GDM1 (cell line): ENCODE data around the gene SLC5A4.
"Not testable (repeated sequence)": the region's sequence is repeated elsewhere in the genome, so short reads cannot be mapped to it uniquely, and the experiment has no call there.

Experiments
- DNase-seq: peaks from one replicate; lab custom pipeline; 2025; lab: John Stamatoyannopoulos, UW

The SLC5A4 gene

DNA sequence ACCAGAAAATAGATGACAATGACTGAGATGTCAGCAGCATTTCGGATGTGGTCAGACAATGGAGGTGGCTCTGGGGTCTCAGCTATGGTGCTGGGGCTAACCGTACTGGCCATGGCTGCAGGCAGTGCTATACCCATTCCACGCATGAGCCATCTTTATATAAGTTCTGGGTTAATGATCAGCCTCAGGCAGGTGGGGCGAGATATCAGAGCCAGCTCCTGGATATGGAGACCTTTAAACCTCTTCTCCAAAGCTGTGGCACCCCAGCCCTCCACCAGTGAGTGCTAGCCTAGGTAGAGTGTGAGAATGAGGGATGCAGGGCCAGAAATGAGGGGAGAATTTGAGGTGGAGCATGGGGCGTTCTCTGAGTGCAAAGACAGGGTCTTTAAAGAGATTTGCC is at the start of gene SLC5A4:
TSS of gene SLC5A4 (minus strand) at position 131 of the 400 bp plus-strand sequence. CDS start at position 113, 18 bp downstream.
- no peak for DNase-seq

DNA sequence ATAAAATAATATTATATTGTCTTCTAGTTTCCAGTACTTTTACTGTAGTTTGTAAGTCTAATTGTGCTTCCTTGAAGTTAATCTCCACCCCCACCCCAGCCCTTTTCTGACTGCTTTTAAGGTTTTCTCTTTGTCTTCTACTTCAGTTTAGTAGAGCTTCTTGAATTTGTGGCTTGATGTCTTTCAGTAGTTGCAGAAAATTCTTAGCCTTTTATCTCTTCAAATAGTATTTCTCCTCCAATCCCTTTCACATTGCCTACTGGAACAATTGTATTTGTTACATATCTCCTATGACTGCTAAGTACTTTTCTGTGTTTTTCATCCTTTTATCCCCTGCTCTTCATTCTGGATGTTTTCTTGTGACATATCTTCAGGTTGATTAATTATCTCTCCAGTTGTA is 38.8 kb upstream of the SLC5A4 start:
- DNase-seq = not testable (repeated sequence)

DNA sequence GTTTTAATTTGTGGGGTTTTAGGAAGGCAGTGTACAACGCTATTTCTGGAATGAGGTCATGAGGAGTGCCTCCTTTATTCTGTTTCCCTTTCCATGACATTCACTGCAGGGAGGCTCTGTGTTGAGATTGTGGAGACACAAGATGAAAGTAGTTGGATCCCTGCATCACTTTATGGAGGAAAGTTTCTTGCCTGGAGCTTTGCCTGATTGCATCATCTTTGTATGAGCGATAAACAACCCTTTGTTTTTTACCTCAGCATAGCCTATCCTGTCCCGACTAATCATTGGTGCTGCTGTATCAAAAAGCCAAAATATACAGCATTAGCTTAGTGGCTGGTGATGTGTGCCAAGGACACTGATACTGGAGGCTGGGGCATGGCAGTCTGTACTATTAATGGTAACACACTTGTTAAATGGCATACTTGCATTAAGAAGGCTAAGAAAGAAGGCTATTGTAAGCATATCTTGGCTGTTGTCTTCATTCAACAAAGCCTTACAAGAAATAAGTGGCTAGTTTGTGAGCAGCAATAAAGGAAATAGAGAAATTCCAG is 31.2 kb upstream of the SLC5A4 start:
- no peak for DNase-seq

DNA sequence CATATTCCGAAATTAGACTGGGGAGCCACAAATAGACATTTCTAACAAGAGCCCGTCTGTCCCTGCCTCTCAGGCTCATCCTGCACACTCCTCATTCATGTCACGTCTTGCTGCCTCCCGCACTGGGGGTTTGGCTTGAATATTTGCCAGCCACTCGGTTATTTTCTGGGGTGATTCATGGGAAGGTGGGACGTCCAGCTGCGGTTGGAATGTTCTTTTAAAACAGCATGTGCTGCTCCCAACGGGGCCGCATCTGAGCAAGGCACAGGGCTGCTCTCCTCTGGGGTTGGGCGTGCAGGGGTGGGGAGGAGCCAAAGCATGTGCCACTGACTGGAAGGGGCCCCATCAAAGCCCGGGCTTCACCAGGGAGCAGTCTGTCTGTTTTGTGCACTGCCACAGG is 25.9 kb upstream of the SLC5A4 start:
- DNase-seq = no peak

DNA sequence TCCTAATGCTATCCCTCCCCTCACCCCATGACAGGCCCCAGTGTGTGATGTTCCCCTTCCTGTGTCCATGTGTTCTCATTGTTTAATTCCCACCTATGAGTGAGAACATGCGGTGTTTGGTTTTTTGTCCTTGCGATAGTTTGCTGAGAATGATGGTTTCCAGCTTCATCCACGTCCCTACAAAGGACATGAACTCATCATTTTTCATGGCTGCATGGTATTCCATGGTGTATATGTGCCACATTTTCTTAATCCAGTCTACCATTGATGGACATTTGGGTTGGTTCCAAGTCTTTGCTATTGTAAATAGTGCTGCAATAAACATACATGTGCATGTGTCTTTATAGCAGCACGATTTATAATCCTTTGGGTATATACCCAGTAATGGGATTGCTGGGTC is 20.2 kb upstream of the SLC5A4 start:
- DNase-seq = not testable (repeated sequence)

DNA sequence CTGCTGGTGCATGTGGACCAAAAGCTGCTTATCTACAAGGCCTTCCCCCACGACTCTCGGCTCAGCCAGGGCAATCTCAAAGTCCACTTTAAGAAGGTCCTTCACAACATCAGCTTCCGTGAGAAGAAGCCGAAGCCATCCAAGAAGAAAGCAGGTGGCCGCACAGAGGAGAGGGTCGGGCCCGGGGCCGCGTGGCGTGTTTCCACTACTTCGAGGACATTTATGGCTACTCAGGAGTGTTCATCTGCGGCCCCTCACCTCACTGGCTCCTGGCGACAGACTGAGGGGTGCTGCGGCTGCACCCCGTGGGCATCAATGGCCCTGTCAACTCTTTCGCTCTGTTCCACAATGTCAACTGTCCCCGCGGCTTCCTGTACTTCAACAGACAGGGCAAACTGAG is 16.2 kb upstream of the SLC5A4 start:
- no peak for DNase-seq

DNA sequence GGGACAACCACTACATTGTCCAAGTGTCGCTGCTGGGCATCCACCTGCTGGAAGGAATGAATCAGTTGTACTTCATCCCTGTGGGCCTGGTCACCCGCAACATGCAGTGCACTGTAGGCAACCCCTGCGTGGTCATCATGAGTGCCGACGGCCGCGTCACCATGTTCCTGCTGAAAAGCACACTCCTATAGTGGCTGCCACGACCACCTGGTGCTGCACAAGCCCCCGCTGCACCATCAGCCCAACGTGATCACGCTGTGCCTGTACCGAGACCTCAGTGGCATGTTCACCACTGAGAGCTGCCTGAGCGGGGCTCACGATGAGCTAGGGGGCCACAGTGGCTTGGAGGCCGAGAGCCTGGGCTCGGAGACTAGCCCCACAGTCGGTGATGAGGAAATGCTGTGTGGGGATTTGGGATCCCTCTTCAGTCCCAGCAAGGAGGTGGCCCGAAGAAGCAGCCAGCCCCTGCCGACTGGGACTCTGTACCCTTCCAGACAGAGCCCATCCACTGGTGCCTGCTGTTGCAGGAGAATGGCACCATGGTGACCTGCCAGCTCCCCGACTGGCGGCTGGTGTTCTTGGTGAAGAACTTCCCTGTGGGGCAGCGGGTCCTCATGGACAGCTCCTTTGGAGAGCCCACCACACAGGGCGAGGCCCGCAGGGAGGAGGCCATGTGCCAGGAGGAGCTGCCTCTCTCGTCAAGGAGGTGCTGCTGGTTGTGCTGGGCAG is 15.7 kb upstream of the SLC5A4 start:
- no peak for DNase-seq

DNA sequence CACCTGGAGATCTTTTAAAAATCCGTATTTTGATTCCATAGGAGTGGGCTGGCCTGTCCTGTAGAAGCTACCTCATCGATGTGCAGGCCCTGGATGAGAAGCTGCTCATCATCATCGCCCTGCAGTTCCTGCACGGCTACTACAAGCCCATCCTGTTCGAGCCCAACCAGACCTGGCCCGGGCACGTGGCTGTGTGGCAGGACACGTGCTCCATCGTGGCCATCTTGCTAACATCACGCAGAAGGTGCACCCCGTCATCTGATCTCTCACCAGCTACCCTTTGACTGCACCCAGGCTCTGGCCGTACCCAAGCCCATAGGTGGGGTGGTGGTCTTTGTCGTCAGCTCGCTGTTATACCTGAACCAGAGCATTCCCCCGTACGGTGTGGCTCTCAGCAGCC is 14.2 kb upstream of the SLC5A4 start:
- no peak for DNase-seq

DNA sequence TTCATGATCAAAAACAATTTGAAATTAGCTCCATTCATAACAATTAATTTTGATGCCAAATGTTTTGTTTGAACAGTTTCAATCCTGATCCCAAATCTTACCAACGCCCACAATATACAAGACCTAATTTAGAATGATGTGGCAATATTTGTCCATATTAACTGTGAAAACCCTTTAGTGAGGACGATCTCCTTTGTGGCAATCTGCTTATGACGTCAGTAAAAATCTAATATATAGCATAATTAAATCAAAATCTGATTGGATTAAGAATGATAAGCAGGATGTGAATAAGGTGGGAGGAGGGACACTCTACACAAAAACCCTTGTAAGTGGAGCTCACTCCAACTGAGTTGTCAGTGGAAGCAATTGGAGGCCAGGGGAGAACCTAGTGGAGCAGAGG is 11.9 kb upstream of the SLC5A4 start:
- DNase-seq = no peak

DNA sequence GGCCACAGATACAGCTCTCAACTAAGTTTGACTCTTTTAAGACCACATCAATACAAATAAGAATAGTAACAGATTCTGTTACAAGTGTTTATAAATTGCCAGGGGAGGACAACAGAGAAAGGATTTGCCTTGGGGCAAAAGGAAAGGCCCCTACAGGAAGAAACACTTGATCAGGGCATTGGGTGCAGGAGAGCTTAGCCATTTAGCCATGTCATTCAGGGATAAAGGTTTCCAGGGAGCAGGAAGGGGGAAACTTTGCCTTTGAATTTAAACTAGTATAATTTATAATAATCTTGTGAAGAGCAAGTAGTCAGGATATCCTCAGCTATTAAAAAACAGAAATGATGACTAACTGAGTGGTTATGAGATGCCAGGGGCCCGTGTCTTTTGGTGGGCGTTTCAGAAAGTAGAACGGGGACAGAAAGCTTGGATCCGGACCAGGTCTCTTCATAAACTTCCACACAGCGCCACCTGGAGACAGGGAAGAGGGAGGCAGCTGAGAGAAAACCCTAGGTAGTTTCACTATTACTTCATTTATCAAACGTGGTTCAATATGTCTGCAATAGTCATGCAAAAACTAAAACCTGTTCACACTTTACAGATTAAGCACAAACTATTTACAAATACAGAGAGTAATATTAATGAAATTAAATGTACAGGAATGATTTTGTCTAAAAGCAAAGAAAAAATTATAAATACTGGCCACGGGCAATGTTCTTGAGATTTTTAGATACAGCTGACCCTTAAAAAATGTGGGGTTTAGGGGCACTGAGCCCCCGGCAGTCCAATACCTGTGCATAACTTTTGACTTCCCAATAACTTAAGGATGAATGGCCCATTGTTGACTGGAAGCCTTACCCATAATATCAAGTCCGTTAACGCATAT is 11.0 kb upstream of the SLC5A4 start:
- no peak for DNase-seq

DNA sequence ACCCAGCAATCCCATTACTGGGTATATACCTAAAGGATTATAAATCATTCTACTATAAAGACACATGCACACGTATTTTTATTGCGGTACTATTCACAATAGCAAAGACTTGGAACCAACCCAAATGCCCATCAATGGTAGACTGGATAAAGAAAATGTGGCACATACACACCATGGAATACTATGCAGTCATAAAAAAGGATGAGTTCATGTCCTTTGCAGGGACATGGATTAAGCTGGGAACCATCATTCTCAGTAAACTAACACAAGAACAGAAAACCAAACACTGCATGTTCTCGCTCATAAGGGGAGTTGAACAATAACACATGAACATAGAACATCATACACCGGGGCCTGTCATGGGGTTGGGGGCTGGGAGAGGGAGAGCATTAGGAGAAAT is 8.5 kb upstream of the SLC5A4 start:
- DNase-seq = not testable (repeated sequence)

DNA sequence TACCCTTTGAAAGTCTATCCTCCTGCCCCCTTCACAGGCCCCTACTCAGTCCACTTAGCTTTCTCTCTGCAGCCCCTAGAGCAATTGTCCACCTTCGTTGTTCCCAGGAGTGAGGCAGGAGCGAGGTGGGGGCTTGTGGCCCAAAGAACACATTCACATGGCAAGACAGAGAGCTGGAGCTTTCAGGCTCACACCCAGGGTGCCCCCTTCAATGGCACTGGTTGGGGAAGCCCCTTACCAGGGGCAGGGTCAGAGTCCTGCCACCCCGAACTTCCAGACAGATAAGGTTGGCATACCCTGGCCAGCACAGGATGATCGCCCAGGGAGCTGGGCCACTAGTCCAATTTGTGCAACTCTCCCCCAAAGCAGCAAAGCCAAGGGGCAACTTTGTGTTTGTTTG is 6.2 kb upstream of the SLC5A4 start:
- no peak for DNase-seq

DNA sequence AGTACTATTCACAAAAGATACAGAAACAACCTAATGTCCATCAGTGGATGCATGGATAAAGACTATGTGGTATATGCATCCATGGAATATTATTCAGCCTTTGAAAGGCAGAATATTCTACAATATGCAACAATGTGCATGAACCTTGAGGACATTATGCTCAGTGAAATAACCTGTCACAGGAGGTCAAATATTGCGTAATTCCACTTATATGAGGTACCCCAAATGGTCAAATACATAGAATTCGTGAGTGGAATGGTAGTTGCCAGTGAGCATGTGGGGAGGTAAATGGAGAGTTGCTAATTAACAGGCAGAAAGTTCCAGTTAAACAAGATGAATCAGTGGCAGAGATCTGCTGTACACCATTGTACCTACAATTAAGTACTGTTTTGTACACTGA is 3.6 kb upstream of the SLC5A4 start:
- DNase-seq = no peak

DNA sequence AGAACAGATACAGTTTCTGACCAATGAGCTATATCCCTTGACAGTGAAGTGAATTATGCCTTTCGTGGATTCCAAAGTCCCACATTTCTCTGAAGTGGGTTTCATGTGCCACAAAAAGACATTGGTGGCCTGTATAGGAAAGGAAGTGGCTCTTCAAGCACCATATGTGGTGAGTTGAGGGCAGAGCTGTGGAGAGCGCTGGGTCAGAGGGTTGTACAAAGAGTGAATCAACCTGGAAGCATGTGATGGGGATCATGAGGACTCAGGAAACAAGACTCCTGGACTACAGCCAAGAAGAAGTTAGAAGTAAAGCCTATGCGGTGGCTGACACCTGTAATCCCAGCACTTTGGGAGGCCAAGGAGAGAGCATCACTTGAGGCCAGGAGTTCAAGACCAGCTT is 579 bp upstream of the SLC5A4 start:
- no peak for DNase-seq

DNA sequence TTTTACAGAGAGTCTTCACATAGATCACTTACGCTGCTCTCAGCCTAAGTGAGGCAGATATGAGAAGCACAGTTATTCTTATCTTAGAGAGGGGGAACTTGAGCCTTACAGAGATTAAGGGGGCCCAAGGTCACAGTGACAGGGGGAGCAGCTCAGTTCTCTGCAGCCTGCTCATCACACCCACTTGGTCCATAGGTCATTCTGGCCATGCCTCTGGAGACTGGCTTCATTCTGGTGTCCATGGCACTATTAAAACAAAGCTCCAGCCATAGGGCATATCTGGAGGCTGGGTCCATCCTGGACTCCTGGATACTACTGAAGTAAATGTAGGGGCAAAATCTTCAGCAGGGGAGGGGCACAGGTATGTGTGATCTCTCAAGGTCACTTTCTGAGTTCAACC is 5.9 kb downstream of the SLC5A4 start:
- no peak for DNase-seq

DNA sequence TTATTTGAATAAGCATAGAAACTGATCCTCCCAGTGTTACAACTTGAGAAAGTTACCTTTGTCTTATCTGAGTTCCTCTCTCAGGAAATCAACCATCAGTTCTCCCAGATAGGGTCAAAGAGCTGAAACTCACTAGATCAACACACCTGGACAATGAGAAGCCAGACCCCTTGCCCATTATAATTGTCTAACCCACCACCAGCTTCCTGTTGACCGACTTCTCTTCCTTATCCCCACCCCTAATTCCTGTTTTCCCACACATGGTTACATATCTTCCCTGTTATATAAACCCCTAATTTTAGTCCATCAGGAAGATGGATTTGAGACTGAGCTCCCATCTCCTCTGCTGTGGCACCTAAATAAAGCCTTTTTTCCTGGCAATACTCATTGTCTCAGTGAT is 6.9 kb downstream of the SLC5A4 start:
- no peak for DNase-seq

DNA sequence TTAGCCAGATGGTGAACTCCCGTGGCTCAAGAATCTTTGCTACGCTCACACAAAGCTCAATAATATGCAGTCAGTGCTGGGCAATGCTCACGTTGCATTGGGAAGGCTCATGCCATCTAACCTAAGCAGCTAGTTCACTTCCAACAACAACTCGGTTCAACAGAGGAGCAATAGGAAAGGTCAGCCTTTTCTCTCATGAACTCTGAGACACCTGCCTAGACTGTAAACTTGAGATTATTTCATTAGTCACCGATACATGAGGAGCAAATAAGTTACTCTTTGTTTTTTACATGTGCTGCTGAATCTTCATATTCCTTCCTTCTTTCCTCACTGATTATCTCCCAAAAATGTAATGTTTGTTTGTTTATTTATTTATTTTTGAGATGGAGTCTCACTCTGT is 9.0 kb downstream of the SLC5A4 start:
- no peak for DNase-seq

DNA sequence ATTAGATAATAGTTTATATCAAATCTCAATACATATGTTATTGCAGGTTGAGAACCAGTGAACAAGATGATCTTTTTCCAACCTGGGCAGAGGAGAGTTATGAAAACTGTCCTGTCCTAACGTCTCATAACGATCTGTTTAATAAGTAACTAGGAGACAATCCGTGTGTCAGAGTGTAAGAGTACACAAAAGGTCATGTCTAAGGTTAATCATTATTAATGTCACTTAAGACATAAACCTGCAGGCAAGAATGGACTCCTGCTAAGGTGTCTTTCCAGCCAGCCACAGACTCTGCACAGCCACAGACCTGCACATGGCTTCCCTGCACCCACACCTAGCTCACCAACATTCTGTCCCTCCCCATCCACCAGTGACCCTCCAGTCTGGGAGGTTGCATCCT is 10.1 kb downstream of the SLC5A4 start:
- DNase-seq = no peak

DNA sequence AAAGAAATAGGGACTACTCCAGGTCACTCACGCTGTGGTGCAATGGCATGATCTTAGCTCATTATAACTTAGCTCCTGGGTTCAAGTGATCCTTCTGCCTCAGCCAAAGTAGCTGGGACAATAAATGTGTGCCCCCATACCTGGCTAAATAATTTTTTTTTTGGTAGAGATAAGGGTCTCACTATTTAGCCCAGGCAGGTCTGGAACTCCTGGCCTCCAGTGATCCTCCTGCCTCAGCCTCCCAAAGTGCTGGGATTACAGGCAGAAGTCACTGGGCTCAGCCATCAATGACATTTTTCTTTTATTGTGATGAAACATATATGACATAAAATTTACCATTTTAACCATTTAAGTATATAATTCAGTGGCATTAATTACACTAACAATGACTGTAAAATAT is 10.6 kb downstream of the SLC5A4 start:
- no peak for DNase-seq

DNA sequence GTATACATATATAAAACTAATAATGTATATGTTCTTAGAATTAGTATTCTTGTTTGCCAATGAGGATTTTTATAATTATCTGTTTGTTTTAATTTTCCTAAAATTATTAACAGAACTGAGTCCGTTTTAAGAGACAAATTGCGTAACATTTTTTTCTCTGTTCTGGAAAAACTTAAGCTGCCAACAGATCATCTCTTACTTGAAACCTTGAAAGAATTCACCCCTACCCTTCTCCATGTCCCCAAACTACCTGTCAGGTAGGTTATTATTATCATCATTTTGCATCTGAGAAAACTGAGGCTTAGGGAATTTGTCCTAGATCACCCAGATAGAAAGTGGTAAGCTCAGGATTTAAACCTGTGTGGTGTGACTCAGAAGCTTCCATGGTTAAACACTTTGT is 14.7 kb downstream of the SLC5A4 start:
- no peak for DNase-seq

DNA sequence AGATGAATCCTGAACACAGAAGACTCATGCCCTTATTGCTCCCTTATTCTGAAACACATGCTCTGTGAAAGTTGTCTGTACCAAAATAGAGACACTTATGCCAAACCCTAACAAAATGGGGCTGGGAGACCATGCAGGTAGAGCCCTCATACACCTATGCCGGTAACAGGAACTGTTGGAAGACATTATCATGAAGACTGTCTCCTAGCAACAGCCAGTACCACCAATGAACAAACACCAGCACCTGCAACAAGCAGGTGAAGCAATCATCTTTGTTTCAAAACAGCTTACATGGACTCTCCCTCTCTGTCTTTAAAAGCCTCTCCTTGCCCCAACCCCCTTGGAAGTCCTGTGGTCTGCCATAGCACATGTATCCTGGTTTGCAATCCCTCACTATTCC is 17.2 kb downstream of the SLC5A4 start:
- no peak for DNase-seq

DNA sequence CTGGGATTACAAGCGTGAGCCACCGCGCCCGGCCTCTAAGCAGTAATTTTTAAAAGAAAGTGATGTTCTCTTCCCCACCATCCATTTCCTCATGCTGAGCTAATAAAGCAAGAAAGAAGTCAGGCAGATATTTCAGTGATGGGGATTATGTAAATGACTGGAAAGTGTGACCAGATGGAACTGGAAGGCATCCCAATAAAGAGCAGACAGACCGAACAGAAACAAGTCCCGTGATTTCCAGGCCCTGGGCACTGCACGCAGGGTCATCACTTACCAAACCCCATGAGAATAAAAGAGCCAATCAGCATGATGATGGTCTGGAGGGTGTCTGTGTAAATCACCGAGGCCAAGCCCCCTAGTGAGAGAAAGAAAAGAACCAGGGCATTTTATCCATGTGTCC is 18.2 kb downstream of the SLC5A4 start:
- DNase-seq = no peak

DNA sequence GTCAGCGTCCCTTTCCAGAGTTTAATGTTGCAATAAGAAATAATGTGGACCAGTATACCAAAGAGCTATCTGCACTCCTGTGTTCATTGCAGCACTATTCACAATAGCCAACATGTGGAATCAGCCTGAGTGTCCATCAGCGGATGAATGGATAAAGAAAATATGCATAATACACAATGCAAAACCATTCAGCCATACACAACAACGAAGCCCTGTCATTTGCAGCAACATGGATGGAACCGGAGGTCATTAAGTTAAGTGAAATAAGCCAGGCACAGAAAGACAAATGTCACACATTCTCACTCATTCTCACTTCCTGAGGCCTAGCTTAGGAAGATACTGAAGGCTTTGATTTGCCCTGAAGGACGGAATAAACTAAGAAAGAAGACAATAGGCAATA is 22.1 kb downstream of the SLC5A4 start:
- no peak for DNase-seq
